ENCODE measurements around the gene DIP2B.
"Not testable (repeated sequence)": the region's sequence is repeated elsewhere in the genome, so short reads cannot be mapped to it uniquely, and the experiment has no call there.

Gene DIP2B

GRCh38 chr12:50677858-50678257 is 173.1 kb downstream of the DIP2B start:
- no peak overlapping the region for H3K4me3 ChIP-seq (ENCODE audit: low read depth, low read length)
- no peak overlapping the region for H3K4me2 ChIP-seq (ENCODE audit: low read length)
- H3K36me3 ChIP-seq (ENCODE audit: control insufficient read depth, insufficient read depth, low read length) = no peaks in the 10 kb centered on the region
- H3K27ac ChIP-seq = no peak overlapping the region
- no peak overlapping the region for H3K9ac ChIP-seq
- H3K9me3 ChIP-seq (ENCODE audit: control insufficient read depth, low read length) = no peaks in the 10 kb centered on the region
- no peak overlapping the region for H2AFZ ChIP-seq
- no peaks in the 10 kb centered on the region for H3K79me2 ChIP-seq
- no peak for TF ChIP-seq CTCF (IDR thresholded peaks at IDR 0.05)
- no peaks in the 10 kb centered on the region for H3K4me1 ChIP-seq
- H3K27me3 ChIP-seq (ENCODE audit: control insufficient read depth, insufficient read depth, low read length) = no peaks in the 10 kb centered on the region

GRCh38 chr12:50678650-50679365 is 174.0 kb downstream of the DIP2B start:
- no peaks in the 10 kb centered on the region for H3K4me1 ChIP-seq
- no peak overlapping the region for H2AFZ ChIP-seq
- no peak overlapping the region for H3K4me3 ChIP-seq (ENCODE audit: low read depth, low read length)
- no peaks in the 10 kb centered on the region for H3K9me3 ChIP-seq (ENCODE audit: control insufficient read depth, low read length)
- no peaks in the 10 kb centered on the region for H3K36me3 ChIP-seq (ENCODE audit: control insufficient read depth, insufficient read depth, low read length)
- TF ChIP-seq CTCF (IDR thresholded peaks at IDR 0.05) = no peak
- H3K27ac ChIP-seq = no peak overlapping the region
- H3K9ac ChIP-seq = no peak overlapping the region
- H3K27me3 ChIP-seq (ENCODE audit: control insufficient read depth, insufficient read depth, low read length) = no peaks in the 10 kb centered on the region
- H3K4me2 ChIP-seq (ENCODE audit: low read length) = no peak overlapping the region
- H3K79me2 ChIP-seq = no peaks in the 10 kb centered on the region

GRCh38 chr12:50679612-50680011 is 174.8 kb downstream of the DIP2B start:
- Histone ChIP-seq H3K9ac (no peak overlapping the region), H3K4me1 (no peaks in the 10 kb centered on the region), H3K9me3 (ENCODE audit: control insufficient read depth, low read length) (no peaks in the 10 kb centered on the region), H2AFZ (no peak overlapping the region), H3K79me2 (no peaks in the 10 kb centered on the region), H3K27ac (no peak overlapping the region), H3K36me3 (ENCODE audit: control insufficient read depth, insufficient read depth, low read length) (no peaks in the 10 kb centered on the region), H3K4me3 (ENCODE audit: low read depth, low read length) (no peak overlapping the region), H3K27me3 (ENCODE audit: control insufficient read depth, insufficient read depth, low read length) (no peaks in the 10 kb centered on the region), H3K4me2 (ENCODE audit: low read length) (no peak overlapping the region)
- TF ChIP-seq CTCF (IDR thresholded peaks at IDR 0.05) = no peak

- not testable (repeated sequence) for H3K4me2 ChIP-seq (ENCODE audit: low read length); H3K9me3 ChIP-seq (ENCODE audit: control insufficient read depth, low read length); H3K4me3 ChIP-seq (ENCODE audit: low read depth, low read length); H3K36me3 ChIP-seq (ENCODE audit: control insufficient read depth, insufficient read depth, low read length); H3K79me2 ChIP-seq; H3K4me1 ChIP-seq; H3K9ac ChIP-seq; H2AFZ ChIP-seq; H3K27me3 ChIP-seq (ENCODE audit: control insufficient read depth, insufficient read depth, low read length); H3K27ac ChIP-seq
Observed at GRCh38 chr12:50681064-50681463, 176.3 kb downstream of the DIP2B start.

GRCh38 chr12:50685641-50686040 is 180.9 kb downstream of the DIP2B start:
- no peak for TF ChIP-seq CTCF (IDR thresholded peaks at IDR 0.05)
- Histone ChIP-seq H3K9ac (no peak overlapping the region), H2AFZ (no peak overlapping the region), H3K27me3 (ENCODE audit: control insufficient read depth, insufficient read depth, low read length) (no peaks in the 10 kb centered on the region), H3K9me3 (ENCODE audit: control insufficient read depth, low read length) (no peaks in the 10 kb centered on the region), H3K36me3 (ENCODE audit: control insufficient read depth, insufficient read depth, low read length) (no peaks in the 10 kb centered on the region), H3K79me2 (no peaks in the 10 kb centered on the region), H3K4me1 (no peaks in the 10 kb centered on the region), H3K27ac (no peak overlapping the region), H3K4me2 (ENCODE audit: low read length) (no peak overlapping the region), H3K4me3 (ENCODE audit: low read depth, low read length) (no peak overlapping the region)

All from parathyroid adenoma (tissue), 2 donors.